ENCODE results near the gene PIKFYVE.
A peak's percentile ranks its signal among the peaks of the same experiment; 100 is the strongest.

The PIKFYVE gene

GRCh38 chr2:208318127-208318526, 52.1 kb downstream of the PIKFYVE start:
- H3K4me3 ChIP-seq = no peak overlapping the region
- no peak for TF ChIP-seq CTCF (IDR thresholded peaks at IDR 0.05)
- intact Hi-C loops (cut with DNase I; ENCODE audit: low total_unique reads) = no loop called here
- H3K27me3 ChIP-seq = no peaks in the 10 kb centered on the region
- H3K27ac ChIP-seq = peak overlapping the region; percentile 73 to 78
- H3K4me1 ChIP-seq = peaks cover 0 to 45% (median 20%) of the 10 kb centered on the region in 4 donors
- H3K9me3 ChIP-seq = no peaks in the 10 kb centered on the region
- DNase-seq = no peak
- H3K36me3 ChIP-seq = peaks cover 8 to 26% (median 15%) of the 10 kb centered on the region in 3 donors

- no peak overlapping the region for H3K4me3 ChIP-seq
- intact Hi-C loops (cut with DNase I; ENCODE audit: low total_unique reads) = no loop called here
- peaks cover 0 to 45% (median 20%) of the 10 kb centered on the region in 4 donors for H3K4me1 ChIP-seq
- no peak for TF ChIP-seq CTCF (IDR thresholded peaks at IDR 0.05)
- H3K27ac ChIP-seq = peak overlapping the region; percentile 73 to 78
- no peaks in the 10 kb centered on the region for H3K9me3 ChIP-seq
- no peak for DNase-seq
- H3K36me3 ChIP-seq = peaks cover 13 to 28% (median 17%) of the 10 kb centered on the region in 3 donors
- H3K27me3 ChIP-seq = no peaks in the 10 kb centered on the region
Observed at GRCh38 chr2:208319391-208319790, 53.3 kb downstream of the PIKFYVE start.

- Histone ChIP-seq H3K4me1 (peaks cover 0 to 47% (median 21%) of the 10 kb centered on the region in 4 donors), H3K27ac (peak overlapping the region; percentile 73 to 78), H3K27me3 (no peaks in the 10 kb centered on the region), H3K9me3 (no peaks in the 10 kb centered on the region), H3K4me3 (peak overlapping the region in 1 of 2 donors; percentile 7), H3K36me3 (peaks cover 18 to 28% (median 18%) of the 10 kb centered on the region in 3 donors)
- TF ChIP-seq CTCF (IDR thresholded peaks at IDR 0.05) = no peak
- DNase-seq = peak; percentile 82 to 91
- intact Hi-C loops (cut with DNase I; ENCODE audit: low total_unique reads) = loop anchor here (5.0 kb wide), 1 partner anchor 53 kb away; the partner anchor contains the start of gene PIKFYVE
Observed at GRCh38 chr2:208320686-208321085, 54.6 kb downstream of the PIKFYVE start.

- Histone ChIP-seq H3K4me3 (no peak overlapping the region), H3K27ac (peak overlapping the region; percentile 17 to 42), H3K27me3 (no peaks in the 10 kb centered on the region), H3K36me3 (peaks cover 50 to 59% (median 55%) of the 10 kb centered on the region in 3 donors), H3K4me1 (peaks cover 0 to 35% (median 15%) of the 10 kb centered on the region in 4 donors), H3K9me3 (no peaks in the 10 kb centered on the region)
- DNase-seq = no peak
- TF ChIP-seq CTCF (IDR thresholded peaks at IDR 0.05) = no peak
- intact Hi-C loops (cut with DNase I; ENCODE audit: low total_unique reads) = no loop called here
Observed at GRCh38 chr2:208326016-208326415, 60.0 kb downstream of the PIKFYVE start.

- H3K36me3 ChIP-seq = peaks cover 69 to 77% (median 72%) of the 10 kb centered on the region in 3 donors
- no peaks in the 10 kb centered on the region for H3K9me3 ChIP-seq
- peaks cover 0 to 20% (median 9%) of the 10 kb centered on the region in 4 donors for H3K4me1 ChIP-seq
- intact Hi-C loops (cut with DNase I; ENCODE audit: low total_unique reads) = no loop called here
- DNase-seq = no peak
- no peak overlapping the region for H3K27ac ChIP-seq
- TF ChIP-seq CTCF (IDR thresholded peaks at IDR 0.05) = no peak
- H3K27me3 ChIP-seq = no peaks in the 10 kb centered on the region
- no peak overlapping the region for H3K4me3 ChIP-seq
Observed at GRCh38 chr2:208329485-208329884, 63.4 kb downstream of the PIKFYVE start.

- H3K36me3 ChIP-seq = peaks cover 79 to 81% (median 79%) of the 10 kb centered on the region in 3 donors
- H3K27me3 ChIP-seq = no peaks in the 10 kb centered on the region
- no peak for DNase-seq
- H3K4me3 ChIP-seq = no peak overlapping the region
- intact Hi-C loops (cut with DNase I; ENCODE audit: low total_unique reads) = no loop called here
- no peaks in the 10 kb centered on the region for H3K4me1 ChIP-seq
- H3K9me3 ChIP-seq = no peaks in the 10 kb centered on the region
- H3K27ac ChIP-seq = no peak overlapping the region
- no peak for TF ChIP-seq CTCF (IDR thresholded peaks at IDR 0.05)
Observed at GRCh38 chr2:208334230-208334629, 68.2 kb downstream of the PIKFYVE start.
